ENCODE measurements around the gene DUS3L.

DNA sequence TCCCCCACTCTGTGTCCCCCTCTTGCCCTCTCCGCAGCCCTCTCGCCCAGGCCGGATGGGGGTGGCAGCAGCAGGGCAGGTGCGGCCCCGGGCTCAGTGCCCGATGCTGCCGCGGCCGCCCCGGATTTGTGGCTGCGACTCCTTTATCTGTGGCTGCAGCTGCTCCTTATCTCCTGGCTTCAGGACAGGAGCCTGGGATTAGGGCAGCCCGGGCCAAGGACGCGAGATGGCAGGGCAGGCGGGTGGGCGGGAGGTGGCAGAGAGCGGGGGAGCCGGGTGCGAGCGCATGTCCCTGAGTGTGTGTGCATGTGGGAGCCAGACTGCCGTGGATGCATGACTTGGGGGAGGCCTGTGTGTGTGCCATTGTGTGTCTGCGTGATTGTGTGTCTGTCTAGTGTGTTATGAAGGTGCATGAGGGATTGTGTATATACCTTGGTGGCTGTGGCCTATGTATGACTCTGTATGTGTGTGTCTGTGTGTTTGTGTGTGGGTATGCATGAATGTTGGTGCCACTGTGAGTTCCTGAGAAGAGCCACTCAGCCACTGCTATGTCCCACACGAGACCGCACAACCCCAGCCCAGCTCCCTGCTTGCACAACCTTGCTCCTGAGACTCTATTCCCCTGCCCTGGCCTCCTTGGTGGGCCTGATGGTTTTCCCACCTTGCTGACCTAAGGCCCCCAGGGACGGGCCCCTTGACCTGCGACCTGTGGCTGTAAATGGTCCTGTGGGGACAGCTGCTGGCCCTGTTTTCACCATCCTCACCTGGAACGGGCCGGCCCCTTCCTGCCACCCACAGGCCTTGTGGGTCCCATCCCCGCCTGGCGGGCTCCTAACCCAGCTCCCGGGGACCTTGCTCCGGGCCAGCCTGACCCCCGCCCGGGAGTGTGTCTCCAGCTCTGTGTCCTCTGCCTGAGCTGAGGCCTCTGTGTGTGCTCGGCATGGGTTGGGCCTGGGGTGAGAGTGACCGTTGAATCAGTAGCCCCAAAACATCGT is 8.6 kb upstream of the DUS3L start:
- TF ChIP-seq YY1 (IDR thresholded peaks at IDR 0.05; ENCODE audit: low read depth), result no peak
- TF ChIP-seq EP300 (IDR thresholded peaks at IDR 0.05; ENCODE audit: borderline replicate concordance), result no peak
- no peak for TF ChIP-seq EGR1 (IDR thresholded peaks at IDR 0.05)
- TF ChIP-seq CEBPB (IDR thresholded peaks at IDR 0.05), result no peak
- TF ChIP-seq CREB1 (IDR thresholded peaks at IDR 0.05; ENCODE audit: low read depth), result no peak
- no peak for TF ChIP-seq NFIC (IDR thresholded peaks at IDR 0.05)

Measured in Ishikawa (cell line).